ENCODE measurements around the gene GNLY. TPM values are rescaled to one million over a fixed set of nuclear protein-coding genes. Genes with fewer than 3 reads are reported as not detected.

GNLY gene
- total RNA-seq, 2 donors from 2014 or later = not detected

- Mint-ChIP-seq H3K36me3 (ENCODE audit: low read depth) (no peaks in the 10 kb centered on the region), H3K4me1 (peaks cover 29% of the 10 kb centered on the region), H3K9me3 (no peaks in the 10 kb centered on the region), H3K27me3 (ENCODE audit: insufficient read depth) (peaks cover 12% of the 10 kb centered on the region), H3K27ac (no peak overlapping the region), H3K4me3 (no peak overlapping the region)
- 92 to 97% methylated on average over 3 to 6 of the region's 6 CpGs for WGBS, 2 experiments (ENCODE audit: insufficient coverage in 1 of 2, insufficient read length in 1 of 2)
- H3K4me3 ChIP-seq (ENCODE audit: low read length) = no peak overlapping the region
- no peaks in the 10 kb centered on the region for H3K27me3 ChIP-seq (ENCODE audit: control insufficient read depth, insufficient read depth, low read length, poor library complexity, severe bottlenecking)
- no peak for DNase-seq
- H3K4me1 ChIP-seq (ENCODE audit: control insufficient read depth, insufficient read depth, low read length) = peaks cover 16% of the 10 kb centered on the region
- no peaks in the 10 kb centered on the region for H3K36me3 ChIP-seq (ENCODE audit: control insufficient read depth, insufficient read depth, low read length)
- no peak overlapping the region for H3K27ac ChIP-seq (ENCODE audit: low read depth, low read length)
- no peak for TF ChIP-seq CTCF (conservative IDR thresholded peaks at IDR 0.05)
- H3K9me3 ChIP-seq (ENCODE audit: control insufficient read depth, low read length) = no peaks in the 10 kb centered on the region
- no peak overlapping the region for H3K9ac ChIP-seq (ENCODE audit: extremely low read depth, low read length, poor library complexity, severe bottlenecking)
These were observed 11.9 kb downstream of the GNLY start for GRCh38 chr2:85706063-85706462.

GRCh38 chr2:85706599-85707296 lies 12.6 kb downstream of the GNLY start:
- Mint-ChIP-seq H3K27me3 (ENCODE audit: insufficient read depth) (peaks cover 12% of the 10 kb centered on the region), H3K4me3 (no peak overlapping the region), H3K27ac (no peak overlapping the region), H3K9me3 (no peaks in the 10 kb centered on the region), H3K4me1 (peaks cover 34% of the 10 kb centered on the region), H3K36me3 (ENCODE audit: low read depth) (no peaks in the 10 kb centered on the region)
- Histone ChIP-seq H3K36me3 (ENCODE audit: control insufficient read depth, insufficient read depth, low read length) (no peaks in the 10 kb centered on the region), H3K4me1 (ENCODE audit: control insufficient read depth, insufficient read depth, low read length) (peaks cover 16% of the 10 kb centered on the region), H3K27ac (ENCODE audit: low read depth, low read length) (no peak overlapping the region), H3K27me3 (ENCODE audit: control insufficient read depth, insufficient read depth, low read length, poor library complexity, severe bottlenecking) (no peaks in the 10 kb centered on the region), H3K4me3 (ENCODE audit: low read length) (no peak overlapping the region), H3K9ac (ENCODE audit: extremely low read depth, low read length, poor library complexity, severe bottlenecking) (no peak overlapping the region), H3K9me3 (ENCODE audit: control insufficient read depth, low read length) (no peaks in the 10 kb centered on the region)
- WGBS, 2 experiments (ENCODE audit: insufficient coverage in 1 of 2, insufficient read length in 1 of 2) = 88 to 90% methylated on average over 4 to 10 of the region's 10 CpGs
- no peak for DNase-seq
- no peak for TF ChIP-seq CTCF (conservative IDR thresholded peaks at IDR 0.05)

- DNase-seq = peak; percentile 82
- no peaks in the 10 kb centered on the region for H3K27me3 ChIP-seq (ENCODE audit: control insufficient read depth, insufficient read depth, low read length, poor library complexity, severe bottlenecking)
- no peak overlapping the region for H3K27ac Mint-ChIP-seq
- H3K4me1 Mint-ChIP-seq = peaks cover 33% of the 10 kb centered on the region
- H3K36me3 ChIP-seq (ENCODE audit: control insufficient read depth, insufficient read depth, low read length) = no peaks in the 10 kb centered on the region
- 11 to 17% methylated on average over 9 to 10 of the region's 10 CpGs for WGBS, 2 experiments (ENCODE audit: insufficient coverage in 1 of 2, insufficient read length in 1 of 2)
- TF ChIP-seq CTCF (conservative IDR thresholded peaks at IDR 0.05) = peak; percentile 92
- H3K9me3 Mint-ChIP-seq = no peaks in the 10 kb centered on the region
- no peak overlapping the region for H3K4me3 Mint-ChIP-seq
- H3K27me3 Mint-ChIP-seq (ENCODE audit: insufficient read depth) = peaks cover 12% of the 10 kb centered on the region
- H3K9me3 ChIP-seq (ENCODE audit: control insufficient read depth, low read length) = no peaks in the 10 kb centered on the region
- H3K36me3 Mint-ChIP-seq (ENCODE audit: low read depth) = no peaks in the 10 kb centered on the region
- peaks cover 16% of the 10 kb centered on the region for H3K4me1 ChIP-seq (ENCODE audit: control insufficient read depth, insufficient read depth, low read length)
- no peak overlapping the region for H3K4me3 ChIP-seq (ENCODE audit: low read length)
- H3K27ac ChIP-seq (ENCODE audit: low read depth, low read length) = no peak overlapping the region
- H3K9ac ChIP-seq (ENCODE audit: extremely low read depth, low read length, poor library complexity, severe bottlenecking) = no peak overlapping the region
These were observed 13.1 kb downstream of the GNLY start for GRCh38 chr2:85707304-85707703.

Data from endodermal cell (in vitro differentiated cells).